ENCODE data around the gene MXRA8.
A peak's percentile ranks its signal among the peaks of the same experiment; 100 is the strongest.

The MXRA8 gene

DNA sequence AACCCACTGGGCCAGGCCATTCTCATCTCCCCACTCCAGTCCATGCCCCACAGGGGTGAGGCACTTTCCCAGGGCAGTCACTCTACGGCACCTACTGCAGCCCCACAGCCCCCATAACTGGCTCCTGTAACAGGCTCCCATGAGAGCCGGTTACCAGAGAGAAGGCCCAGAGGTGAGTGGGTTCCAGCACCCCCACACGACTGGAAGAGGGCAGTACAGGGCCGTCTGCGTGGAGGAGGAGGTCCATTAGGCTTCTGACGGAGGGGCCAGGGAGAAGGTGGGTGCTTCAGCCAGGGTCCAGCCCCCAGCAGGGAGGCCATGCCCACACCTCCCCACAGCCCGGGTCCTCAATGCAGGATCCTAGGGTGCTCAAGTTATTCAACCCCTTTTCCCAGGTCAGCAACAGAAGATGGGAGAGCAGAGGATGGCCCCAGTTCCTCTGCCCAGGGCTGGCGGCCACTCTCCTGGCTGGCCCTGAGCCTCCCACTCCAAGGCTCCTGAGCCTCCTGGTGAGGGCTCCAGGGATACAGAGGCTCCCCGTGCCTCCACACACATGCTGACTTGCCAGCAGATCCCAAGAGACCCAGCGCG, 52.2 kb downstream of the MXRA8 start:
- DNase-seq = peak; percentile 18

DNA sequence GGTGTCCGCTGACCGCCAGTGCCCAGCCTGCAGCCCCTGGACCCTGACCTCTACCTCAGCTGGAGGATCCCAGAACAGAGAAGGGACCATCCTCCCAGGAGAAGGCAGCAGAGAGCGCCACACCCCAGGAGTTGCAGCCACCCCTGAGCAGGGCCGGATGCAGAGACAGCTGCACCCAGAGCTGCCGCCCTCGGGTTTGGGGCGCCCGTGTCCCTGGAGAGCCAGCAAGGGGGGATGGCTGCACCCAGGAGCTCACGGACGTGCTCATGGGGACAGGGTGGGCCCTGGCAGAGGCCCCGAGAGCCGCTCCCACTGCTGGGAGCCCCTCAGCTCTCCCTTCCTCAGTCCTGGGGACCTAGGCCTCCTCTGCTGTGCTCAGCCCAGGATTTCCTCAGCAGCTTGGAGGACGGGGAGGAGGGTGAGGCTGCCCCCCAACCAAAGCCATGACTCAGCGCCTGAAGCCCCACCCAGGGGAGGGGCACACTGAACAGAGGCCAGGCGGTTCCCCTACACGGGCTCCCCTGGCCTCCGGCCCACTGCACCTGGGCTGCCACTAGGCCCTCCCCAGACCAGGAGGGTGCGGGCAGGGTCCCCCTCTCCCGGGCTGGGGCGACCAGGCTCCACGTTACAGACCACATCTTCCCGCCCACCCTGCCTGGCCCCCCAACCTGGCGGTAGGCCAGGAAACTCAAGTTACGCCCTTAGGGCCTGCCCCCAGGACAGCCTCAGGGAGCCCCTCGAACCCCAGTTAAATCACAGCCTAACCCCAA, 52.9 kb downstream of the MXRA8 start:
- peak; percentile 78 for DNase-seq

DNA sequence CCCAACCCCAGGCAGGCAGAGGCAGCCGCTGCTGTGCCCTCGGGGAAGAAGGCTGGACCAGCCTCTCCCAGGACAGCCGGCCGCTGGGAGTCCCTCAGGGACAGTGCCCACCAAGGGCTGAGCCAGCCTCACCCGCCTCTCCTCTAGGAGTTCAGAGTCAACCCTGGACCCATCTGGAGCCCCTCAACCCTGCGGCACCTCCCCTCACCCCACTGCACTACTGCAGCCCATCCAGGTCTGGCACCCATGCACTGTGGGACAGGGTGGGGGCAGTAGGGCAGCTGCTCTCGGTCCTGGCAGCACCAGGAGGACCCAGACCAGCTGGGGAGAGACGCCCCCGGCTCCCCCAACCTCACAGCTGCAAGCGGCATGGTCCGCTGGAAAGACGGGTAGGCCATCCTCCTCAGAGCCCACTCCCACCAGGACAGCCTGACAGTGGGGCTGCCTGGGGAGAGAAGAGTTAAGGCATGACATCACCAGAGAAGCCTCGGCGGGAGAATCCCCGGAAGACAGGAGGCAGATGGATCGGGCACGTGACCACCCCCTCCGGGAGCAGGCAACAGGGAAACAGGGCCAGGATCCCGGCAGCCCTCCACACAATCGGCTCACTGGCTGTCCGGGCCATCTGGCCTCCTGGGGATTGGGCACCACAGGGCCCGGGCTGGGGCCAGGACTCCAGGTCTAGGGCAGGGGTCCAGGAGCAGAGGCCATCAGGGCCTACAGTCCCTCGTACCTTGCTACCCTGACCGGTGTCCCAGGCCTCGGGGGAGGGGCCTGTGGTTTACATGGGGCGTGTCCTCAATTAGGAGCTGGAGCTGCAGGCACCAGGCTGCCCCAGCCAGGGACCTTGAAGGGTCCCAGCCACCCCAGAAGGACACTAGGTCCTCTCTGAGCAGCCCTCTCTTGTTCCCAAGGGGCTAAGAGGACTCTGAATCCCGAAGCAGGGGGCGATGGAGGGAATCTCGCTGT, 53.7 kb downstream of the MXRA8 start:
- DNase-seq = peak; percentile 95

GRCh38 chr1:1303736-1304135, 54.6 kb downstream of the MXRA8 start:
- no peak for DNase-seq

GRCh38 chr1:1302951-1303509, 55.3 kb downstream of the MXRA8 start:
- DNase-seq = no peak

Measured in NCI-H446 treated with DMSO at 0.1 percent for 48 hours (cell line).